Neural cell (in vitro differentiated cells): Measurements from ENCODE around the gene RYR2. TPM values are rescaled to one million over a fixed set of nuclear protein-coding genes. Genes with fewer than 3 reads are reported as not detected.

Experiments
- H2AFZ ChIP-seq: fragments of 200-600, 300-800 bp; sonication (generic), shearing (Covaris generic); 2 replicates; pipeline ENCODE4 v1.6.0; 2014; ENCODE audit warnings: low read depth, mild to moderate bottlenecking, antibody characterized with exemption, low read length, moderate library complexity
- H3F3A ChIP-seq: fragments of 200-600 bp; shearing (Covaris generic); 2 replicates; pipeline ENCODE4 v1.6.1; 2016; ENCODE audit warnings: mild to moderate bottlenecking, moderate library complexity, mixed read lengths, antibody characterized with exemption, low read length; ENCODE audit not compliant: insufficient read depth, poor library complexity, severe bottlenecking
- H3K27ac ChIP-seq: fragments of 200-600, 300-800 bp; sonication (generic), shearing (Covaris generic); 2 replicates; pipeline ENCODE4 v1.5.1; 2014; ENCODE audit warnings: mild to moderate bottlenecking, low read length, moderate library complexity
- H3K27me3 ChIP-seq: fragments of 300-800, 200-600 bp; sonication (generic), shearing (Covaris generic); 2 replicates; pipeline ENCODE4 v1.6.0; 2014; ENCODE audit warnings: mild to moderate bottlenecking, low read depth, low read length, moderate library complexity; ENCODE audit not compliant: insufficient read depth
- H3K36me3 ChIP-seq: fragments of 300-800, 200-600 bp; sonication (generic), shearing (Covaris generic); 2 replicates; pipeline ENCODE4 v1.5.1; 2014; ENCODE audit warnings: mild to moderate bottlenecking, antibody characterized with exemption, low read length, moderate library complexity; ENCODE audit not compliant: insufficient read depth
- H3K4me2 ChIP-seq: fragments of 300-800, 200-600 bp; sonication (generic), shearing (Covaris generic); 2 replicates; pipeline ENCODE4 v1.6.0; 2014; ENCODE audit warnings: mild to moderate bottlenecking, low read length
- H3K4me3 ChIP-seq: fragments of 300-800, 200-600 bp; sonication (generic), shearing (Covaris generic); 2 replicates; pipeline ENCODE4 v1.5.1; 2014; ENCODE audit warnings: mild to moderate bottlenecking, low read length, moderate library complexity
- H3K79me2 ChIP-seq: fragments of 200-600 bp; shearing (Covaris generic); replicated peaks from 2 replicates; pipeline ENCODE4 v1.6.0; 2014; ENCODE audit warnings: mild to moderate bottlenecking, low read length, moderate library complexity; ENCODE audit not compliant: insufficient read depth
- H3K9ac ChIP-seq: fragments of 300-800, 200-600 bp; sonication (generic), shearing (Covaris generic); 2 replicates; pipeline ENCODE4 v1.6.1; 2016; ENCODE audit warnings: mild to moderate bottlenecking, low read length, mixed read lengths
- H3K9me2 ChIP-seq: fragments of 200-600 bp; shearing (Covaris generic); 2 replicates; pipeline ENCODE4 v1.6.1; 2016; ENCODE audit warnings: mild to moderate bottlenecking, low read length, mixed read lengths; ENCODE audit not compliant: insufficient read depth
- H3K9me3 ChIP-seq: fragments of 200-600, 300-800 bp; sonication (generic), shearing (Covaris generic); 2 replicates; pipeline ENCODE4 v1.6.1; 2016; ENCODE audit warnings: mild to moderate bottlenecking, mixed run types, low read length, moderate library complexity, mixed read lengths
- H4K20me1 ChIP-seq: fragments of 200-600 bp; shearing (Covaris generic); 2 replicates; pipeline ENCODE4 v1.6.1; 2016; ENCODE audit warnings: mild to moderate bottlenecking, mixed run types; ENCODE audit not compliant: insufficient read depth
- CTCF ChIP-seq: fragments of 450-650 bp; IDR thresholded peaks from 2 replicates; pipeline ENCODE4 v1.5.1; 2014; ENCODE audit warnings: antibody characterized with exemption, mild to moderate bottlenecking, moderate library complexity; ENCODE audit not compliant: poor library complexity, severe bottlenecking
- EP300 ChIP-seq: fragments of 450-650 bp; conservative IDR thresholded peaks from 2 replicates; pipeline ENCODE4 v1.6.1; 2014; ENCODE audit warnings: antibody characterized with exemption, mild to moderate bottlenecking, moderate library complexity; ENCODE audit not compliant: poor library complexity, severe bottlenecking
- EZH2 ChIP-seq: fragments of 200-600, 300-800 bp; shearing (Covaris generic), sonication (generic); IDR thresholded peaks from 2 replicates; pipeline ENCODE4 v1.6.1; 2014; ENCODE audit warnings: antibody characterized with exemption, low read length, borderline replicate concordance, mild to moderate bottlenecking; ENCODE audit not compliant: insufficient read depth, poor library complexity, severe bottlenecking
- MXI1 ChIP-seq: fragments of 450-650 bp; conservative IDR thresholded peaks from 2 replicates; pipeline ENCODE4 v1.6.1; 2014; ENCODE audit warnings: antibody characterized with exemption, mild to moderate bottlenecking; ENCODE audit not compliant: poor library complexity, severe bottlenecking
- POLR2AphosphoS5 ChIP-seq: IDR thresholded peaks from 2 replicates; pipeline ENCODE4 v1.6.1; 2012
- RAD21 ChIP-seq: fragments of 450-650 bp; conservative IDR thresholded peaks from 2 replicates; pipeline ENCODE4 v1.6.1; 2014; ENCODE audit warnings: antibody characterized with exemption, mild to moderate bottlenecking, moderate library complexity
- REST ChIP-seq: IDR thresholded peaks from 2 replicates; pipeline ENCODE4 v1.6.1; 2012; ENCODE audit warnings: borderline replicate concordance
- SMC3 ChIP-seq: fragments of 450-650 bp; conservative IDR thresholded peaks from 2 replicates; pipeline ENCODE4 v1.6.1; 2014; ENCODE audit warnings: antibody characterized with exemption, mild to moderate bottlenecking, moderate library complexity; ENCODE audit not compliant: poor library complexity
- TAF1 ChIP-seq: IDR thresholded peaks from 2 replicates; pipeline ENCODE4 v1.6.1; 2012; ENCODE audit warnings: low read depth
- polyA plus RNA-seq: library from polyadenylated mRNA; depleted of rRNA; stranded (reverse); fragments of >200 nt; gene quantifications from 2 replicates; pipeline ENCODE4 v1.2.3, GENCODE V29; 2014

RYR2 gene
- polyA plus RNA-seq, 1 donor from 2014 or later, result 3.8 TPM

GRCh38 chr1:237695878-237696277, 653.9 kb downstream of the RYR2 start:
- Histone ChIP-seq H3K36me3 (no peaks in the 10 kb centered on the region), H3K4me2 (no peak overlapping the region), H3K9me2 (no peaks in the 10 kb centered on the region), H3K4me3 (no peak overlapping the region), H4K20me1 (no peaks in the 10 kb centered on the region), H3K9ac (no peak overlapping the region), H3K79me2 (no peaks in the 10 kb centered on the region), H3K9me3 (no peaks in the 10 kb centered on the region), H3K27me3 (no peaks in the 10 kb centered on the region), H3F3A (no peaks in the 10 kb centered on the region), H3K27ac (no peak overlapping the region), H2AFZ (no peak overlapping the region)
- no peak for TF ChIP-seq EZH2
- no peak for TF ChIP-seq MXI1
- TF ChIP-seq CTCF, result no peak
- no peak for TF ChIP-seq RAD21
- TF ChIP-seq POLR2AphosphoS5, result no peak
- no peak for TF ChIP-seq SMC3
- TF ChIP-seq EP300, result no peak
- TF ChIP-seq TAF1, result no peak
- no peak for TF ChIP-seq REST

- H3K27me3 ChIP-seq, result no peaks in the 10 kb centered on the region
- no peaks in the 10 kb centered on the region for H4K20me1 ChIP-seq
- no peak overlapping the region for H3K27ac ChIP-seq
- no peaks in the 10 kb centered on the region for H3K9me2 ChIP-seq
- no peaks in the 10 kb centered on the region for H3K9me3 ChIP-seq
- TF ChIP-seq TAF1, result no peak
- TF ChIP-seq SMC3, result no peak
- TF ChIP-seq EP300, result no peak
- no peak for TF ChIP-seq POLR2AphosphoS5
- no peak for TF ChIP-seq RAD21
- TF ChIP-seq REST, result no peak
- no peak for TF ChIP-seq MXI1
- no peak for TF ChIP-seq EZH2
- no peak for TF ChIP-seq CTCF
- no peaks in the 10 kb centered on the region for H3F3A ChIP-seq
- H3K9ac ChIP-seq, result no peak overlapping the region
- no peak overlapping the region for H3K4me2 ChIP-seq
- no peak overlapping the region for H2AFZ ChIP-seq
- H3K79me2 ChIP-seq, result no peaks in the 10 kb centered on the region
- no peaks in the 10 kb centered on the region for H3K36me3 ChIP-seq
- H3K4me3 ChIP-seq, result no peak overlapping the region
These were observed 658.2 kb downstream of the RYR2 start for GRCh38 chr1:237700181-237700580.
